Stimulated activated CD8-positive, alpha-beta memory T cell treated with anti-CD3 and anti-CD28 coated beads, Interleukin-2, amount 100 ng/mL, for 48 hours (primary cell): ENCODE data around the gene PCARE.

Experiments
- DNase-seq, 2 donors: peaks; one replicate each; pipeline ENCODE4 v3.0.0-alpha.2; 2020; ENCODE audit warnings: low read depth in 2 of 2

The PCARE gene

DNA sequence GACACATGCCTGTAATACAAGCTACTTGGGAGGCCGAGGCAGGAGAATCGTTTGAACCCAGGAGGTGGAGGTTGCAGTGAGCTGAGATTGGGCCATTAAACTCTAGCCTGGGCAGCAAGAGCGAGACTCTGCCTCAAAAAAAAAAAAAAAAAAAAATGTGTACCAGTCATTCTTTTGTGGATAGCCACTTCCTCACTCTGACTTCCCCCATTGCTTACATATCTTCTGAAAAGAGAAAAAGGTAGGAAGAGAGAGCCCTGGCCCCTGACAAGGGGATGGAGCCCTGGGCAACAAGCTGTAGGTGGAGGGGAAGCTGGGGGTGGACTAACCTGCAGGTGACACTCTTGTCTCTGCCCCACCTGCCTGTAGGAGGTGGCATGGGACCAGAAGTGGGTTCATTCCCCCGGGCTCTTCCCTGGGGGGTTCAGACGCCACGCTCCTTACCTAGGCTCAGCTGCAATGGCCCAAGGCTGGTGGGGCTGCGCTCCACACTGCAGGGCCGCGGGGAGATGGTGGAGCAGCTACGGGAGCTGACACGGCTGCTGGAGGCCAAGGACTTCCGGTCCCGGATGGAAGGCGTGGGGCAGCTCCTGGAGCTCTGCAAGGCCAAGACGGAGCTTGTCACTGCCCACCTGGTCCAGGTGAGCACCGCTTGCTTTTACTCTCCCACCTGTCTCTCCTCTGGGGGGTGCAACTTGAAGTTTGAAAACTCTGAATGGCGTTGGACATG is 39.1 kb downstream of the PCARE start:
- no peak for DNase-seq

DNA sequence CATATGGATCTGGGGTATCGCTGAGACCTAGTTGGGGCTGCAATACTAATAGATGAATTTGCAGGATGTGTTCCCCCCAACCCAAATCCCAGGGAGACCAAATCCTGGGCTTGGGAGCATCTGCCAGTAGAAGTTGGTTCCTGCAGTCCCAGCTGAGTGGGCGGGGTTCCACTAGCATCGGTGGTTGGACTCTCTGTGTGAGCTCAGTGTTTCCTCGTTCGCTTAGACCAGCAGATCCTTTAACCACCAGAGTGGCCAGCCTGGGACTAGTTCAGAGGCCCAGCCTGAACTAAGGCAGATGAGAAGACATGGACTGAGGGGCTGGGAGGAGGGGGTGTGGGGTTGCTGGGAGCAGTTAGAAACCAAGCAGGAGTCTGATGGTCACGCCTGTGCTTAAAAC is 40.7 kb downstream of the PCARE start:
- DNase-seq, result no peak

DNA sequence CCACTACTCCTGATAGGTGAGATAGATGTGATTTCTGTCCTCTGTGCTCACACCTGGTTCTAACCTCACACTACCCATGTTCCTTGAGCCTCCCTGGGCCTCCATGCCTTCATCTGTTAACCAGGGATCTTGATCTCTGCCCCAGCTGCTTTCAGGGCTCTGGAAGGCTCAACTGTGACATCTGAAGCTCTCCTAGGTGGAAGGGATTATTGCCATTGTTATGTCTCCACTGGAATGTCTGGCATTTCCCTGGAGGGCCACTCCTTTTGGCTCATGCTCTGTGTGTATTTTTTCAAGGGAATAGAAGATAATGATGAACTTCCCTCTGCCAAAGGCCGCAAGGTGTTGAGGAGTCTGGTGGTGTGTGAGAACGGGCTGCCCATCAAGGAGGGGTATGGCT is 41.2 kb downstream of the PCARE start:
- no peak for DNase-seq

GRCh38 chr2:29032189-29032588 is 42.1 kb downstream of the PCARE start:
- DNase-seq, result no peak

- no peak for DNase-seq
Measured at GRCh38 chr2:29031046-29031445, 43.3 kb downstream of the PCARE start.

DNA sequence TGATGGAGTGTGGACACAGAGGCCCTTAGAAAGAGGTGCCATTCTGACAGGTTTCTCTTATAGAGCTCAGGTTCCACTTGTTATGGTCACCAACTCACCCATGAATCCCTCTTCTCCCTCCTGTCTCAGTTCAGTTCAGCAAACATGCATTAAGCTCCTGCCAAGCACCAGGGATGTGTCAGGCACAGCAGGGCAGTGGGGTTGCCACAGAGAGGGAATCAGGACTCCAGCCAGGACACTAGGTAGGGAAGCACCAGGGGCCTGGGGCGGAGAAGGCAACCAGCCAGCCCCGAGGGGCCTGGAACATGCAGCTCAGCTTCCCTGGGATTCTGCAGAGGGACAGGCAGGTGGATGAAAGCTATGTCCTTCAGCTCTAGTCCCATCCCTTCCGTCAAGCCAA is 48.6 kb downstream of the PCARE start:
- no peak for DNase-seq

- no peak for DNase-seq
Measured at GRCh38 chr2:29024882-29025430, 49.4 kb downstream of the PCARE start.

DNA sequence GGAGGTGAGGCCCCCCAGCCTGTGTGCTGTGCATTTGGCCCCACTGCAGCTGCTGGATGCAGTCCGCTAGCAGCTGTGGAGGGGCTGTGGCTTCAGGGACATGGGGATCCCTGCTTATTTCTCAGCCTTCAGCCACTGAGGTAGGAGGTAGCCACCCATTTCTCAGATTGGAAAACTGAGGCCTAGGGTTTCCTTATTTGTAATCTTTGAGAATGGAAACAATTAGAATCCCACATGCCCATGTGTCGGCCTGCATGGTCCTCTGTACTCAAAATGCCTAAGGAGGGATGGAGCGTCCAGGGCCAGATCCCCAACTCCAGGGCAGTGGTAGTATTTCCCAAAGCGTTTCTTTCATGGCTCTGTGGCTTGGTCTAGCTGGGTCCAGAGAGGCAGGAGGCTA is 51.1 kb downstream of the PCARE start:
- no peak for DNase-seq

DNA sequence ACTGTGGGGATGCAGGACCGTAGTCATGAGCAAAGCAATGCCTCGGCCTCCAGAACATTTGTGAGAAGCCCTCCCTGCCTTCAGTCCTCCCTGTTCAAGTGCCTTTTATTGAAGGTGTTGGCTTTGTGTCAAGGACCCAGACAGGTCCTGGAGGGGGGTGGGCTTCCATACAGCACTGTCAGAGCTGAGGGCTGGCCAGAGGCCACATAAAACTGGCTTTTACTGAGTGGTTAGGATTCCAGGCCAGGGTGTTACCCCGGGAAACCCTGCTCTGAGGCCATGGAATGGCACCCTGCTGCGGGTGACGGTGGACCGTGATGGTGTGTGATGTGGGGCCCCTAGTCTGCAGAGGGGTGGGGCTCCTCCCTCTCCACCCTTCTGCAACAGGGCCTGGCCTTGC is 51.6 kb downstream of the PCARE start:
- DNase-seq, result no peak

DNA sequence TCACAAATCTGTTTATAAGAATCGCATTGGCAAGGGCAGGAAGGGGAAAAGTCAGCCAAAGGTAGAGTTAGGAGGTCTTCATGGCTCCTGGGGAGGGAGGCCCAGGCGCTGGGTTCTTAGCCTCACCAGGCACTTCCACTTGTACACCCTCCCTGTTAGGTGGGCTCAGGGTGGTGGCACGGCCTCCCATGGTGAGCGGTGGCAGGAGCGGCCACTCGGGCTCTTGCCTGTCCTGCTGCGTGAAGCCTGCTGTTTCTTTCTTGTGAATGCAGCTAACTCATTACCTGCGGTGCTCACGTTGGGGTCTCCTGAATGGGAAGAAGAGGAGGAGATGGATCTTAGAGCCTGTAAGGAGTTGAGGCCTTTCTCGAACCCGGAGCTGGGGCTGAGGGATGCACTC is 52.4 kb downstream of the PCARE start:
- DNase-seq, result no peak

DNA sequence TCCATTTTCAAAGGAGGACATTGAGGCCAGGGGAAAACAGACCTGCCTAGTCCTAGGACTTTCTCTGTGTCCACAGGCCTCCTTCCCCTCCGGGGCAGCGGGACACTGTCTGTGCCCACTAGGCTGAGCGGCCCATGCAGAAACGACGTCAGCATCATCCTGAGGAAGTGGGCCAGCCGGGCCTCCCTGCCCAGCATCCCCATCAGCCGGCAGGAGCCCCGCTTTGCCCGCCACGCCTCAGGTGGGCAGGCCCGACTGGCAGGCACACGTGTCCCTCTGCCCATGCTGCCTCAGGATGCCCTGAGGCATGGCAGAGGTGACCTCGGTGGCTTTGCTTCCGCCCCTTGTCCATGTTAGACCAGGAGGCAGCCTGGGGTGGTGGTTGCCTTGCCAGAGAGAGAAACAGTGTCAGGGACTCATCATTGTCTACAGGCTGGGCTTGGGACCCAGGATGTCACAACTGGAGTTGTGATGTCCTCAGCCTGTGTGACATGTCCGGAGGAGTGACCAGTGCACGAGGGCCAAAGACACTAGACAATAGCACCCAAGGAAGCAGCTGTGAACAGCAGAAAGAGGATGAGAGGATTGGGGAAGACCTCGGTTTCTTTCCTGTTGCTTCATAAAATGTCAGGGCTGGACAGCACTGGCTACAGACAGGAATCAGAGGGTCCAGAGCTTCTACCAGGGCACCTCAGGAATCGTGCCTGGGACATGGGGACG is 56.4 kb downstream of the PCARE start:
- no peak for DNase-seq

DNA sequence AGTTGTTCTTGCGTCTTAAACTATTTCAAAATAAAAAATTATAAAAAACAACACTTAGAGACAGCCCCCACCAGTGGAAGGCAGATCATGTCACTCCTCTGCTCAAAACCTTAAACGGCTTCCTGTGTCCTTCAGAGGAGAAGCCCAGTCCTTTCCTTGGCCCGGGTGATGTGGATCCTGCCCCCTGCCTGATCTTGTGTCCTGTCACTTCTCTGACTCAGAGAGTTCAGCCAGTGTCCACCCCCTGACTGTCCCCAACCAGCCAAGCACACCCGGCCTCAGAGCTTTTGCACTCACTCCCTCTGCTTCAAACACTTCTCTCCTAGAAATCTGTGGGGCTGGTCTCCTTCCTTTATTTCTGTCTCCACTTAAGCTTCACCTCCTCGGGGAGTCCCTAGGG is 57.8 kb downstream of the PCARE start:
- DNase-seq, result no peak

- DNase-seq, result no peak
Measured at GRCh38 chr2:29015701-29016470, 58.4 kb downstream of the PCARE start.

DNA sequence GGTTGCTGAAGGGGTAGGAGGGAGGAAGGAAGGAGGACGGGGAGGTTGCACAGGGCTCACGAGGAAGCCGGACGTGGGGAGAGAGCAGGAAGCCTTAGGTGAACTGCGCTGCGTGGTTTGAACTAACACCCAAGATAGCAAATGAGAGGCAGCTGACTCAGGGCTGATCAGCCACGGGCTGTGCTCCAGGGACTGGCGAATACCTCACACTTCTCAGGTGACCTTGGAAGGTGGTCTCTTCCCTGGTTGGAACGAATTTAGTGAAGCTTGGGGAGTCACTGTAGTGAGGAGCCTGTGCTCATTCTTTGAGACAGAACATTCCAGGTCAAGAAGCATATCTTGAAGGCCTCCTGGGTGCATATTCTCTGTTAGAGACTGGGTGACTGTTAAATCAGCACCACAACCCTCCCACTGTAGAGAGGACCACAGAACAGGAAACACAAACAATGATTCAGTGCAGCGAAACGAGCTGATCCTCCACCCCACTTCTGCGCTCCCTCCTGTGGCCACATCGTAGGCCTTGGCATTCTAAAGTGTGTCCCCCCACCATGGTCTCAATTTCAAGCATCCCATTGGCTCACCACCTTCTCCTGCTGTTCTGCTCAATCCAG is 59.4 kb downstream of the PCARE start:
- DNase-seq, result peak; percentile 44 to 58

GRCh38 chr2:29014331-29014730 is 60.0 kb downstream of the PCARE start:
- DNase-seq, result no peak

DNA sequence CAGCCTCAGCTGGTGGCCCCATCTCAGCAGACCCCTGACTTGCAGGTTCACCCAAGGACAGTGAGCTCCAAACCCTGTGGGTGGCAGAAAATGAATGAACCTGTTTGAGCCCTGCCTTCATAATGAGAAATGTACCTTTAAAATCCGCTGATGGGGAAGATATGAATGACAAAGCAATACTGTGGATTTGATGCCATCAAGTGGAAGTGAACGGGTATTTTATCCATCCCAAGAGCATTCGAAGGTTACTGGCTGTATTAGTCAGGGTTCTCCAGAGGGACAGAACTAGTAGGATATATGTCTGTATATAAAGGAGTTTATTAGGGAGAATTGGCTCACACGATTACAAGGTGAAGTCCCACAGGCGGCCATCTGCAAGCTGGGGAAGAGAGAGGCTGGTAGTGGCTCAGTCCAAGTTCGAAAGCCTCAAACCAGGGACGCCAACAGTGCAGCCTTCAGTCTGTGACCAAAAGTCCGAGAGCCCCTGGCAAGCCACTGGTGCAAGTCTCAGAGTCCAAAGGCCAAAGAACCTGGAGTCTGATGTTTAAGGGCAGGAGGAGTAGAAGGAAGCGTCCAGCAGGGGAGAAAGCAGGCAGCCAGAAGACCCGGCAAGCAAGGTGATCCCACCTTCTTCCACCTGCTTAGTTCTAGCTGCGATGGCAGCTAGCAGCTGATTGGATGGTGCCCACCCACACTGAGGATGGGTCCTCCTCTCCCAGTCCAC is 61.1 kb downstream of the PCARE start:
- no peak for DNase-seq

GRCh38 chr2:29012211-29012681 is 62.1 kb downstream of the PCARE start:
- DNase-seq, result no peak
